Thyroid gland (tissue), 4 donors: ENCODE data around the gene SLC43A3. TPM values are rescaled to one million over a fixed set of nuclear protein-coding genes. Genes with fewer than 3 reads are reported as not detected.

ENCODE experiments used
- DNase-seq, 2 donors: peaks; one replicate each; pipeline ENCODE4 v3.0.0-alpha.2; 2019
- H3K27ac ChIP-seq, 3 donors: fragments of 200-600 bp; sonication (generic); 1 replicate in 2 of 3; 2 replicates in 1 of 3; pipeline ENCODE4 v1.5.1; 2016 to 2019; ENCODE audit warnings: mild to moderate bottlenecking in 1 of 3, moderate library complexity in 1 of 3
- H3K27me3 ChIP-seq: fragments of 200-600 bp; sonication (generic); one replicate; pipeline ENCODE4 v1.5.1; 2019
- H3K36me3 ChIP-seq, 2 donors: fragments of 200-600 bp; sonication (generic); one replicate each; pipeline ENCODE4 v1.5.1; 2016 to 2019
- H3K4me1 ChIP-seq, 2 donors: fragments of 200-600 bp; sonication (generic); one replicate each; pipeline ENCODE4 v1.5.1; 2017 to 2019
- H3K4me3 ChIP-seq, 3 donors: fragments of 200-600 bp; sonication (generic); replicated peaks in 1 of 3; 1 replicate in 2 of 3; 2 replicates in 1 of 3; pipeline ENCODE4 v1.5.1; 2016; ENCODE audit warnings: mild to moderate bottlenecking in 1 of 3
- H3K9me3 ChIP-seq: fragments of 200-600 bp; sonication (generic); one replicate; pipeline ENCODE4 v1.5.1; 2017
- CTCF ChIP-seq, 6 experiments: fragments of 200-600 bp in 3 of 6; fragments of 450-650 bp in 3 of 6; sonication (generic) in 3 of 6; IDR thresholded peaks; one replicate each; pipeline ENCODE4 v1.5.1; 2016 to 2019; ENCODE audit warnings: antibody characterized with exemption in 6 of 6, mild to moderate bottlenecking in 2 of 6, inconsistent platforms in 1 of 6, moderate library complexity in 1 of 6
- POLR2A ChIP-seq, 2 donors: fragments of 450-650 bp; IDR thresholded peaks; one replicate each; pipeline ENCODE4 v1.6.1; 2017; ENCODE audit warnings: antibody characterized with exemption in 2 of 2, mild to moderate bottlenecking in 2 of 2, moderate library complexity in 1 of 2
- WGBS, 2 donors: methylation state at CpG; one replicate each; pipeline ENCODE4 v1.1.5; 2017; 5-methylcytosine and 5-hydroxymethylcytosine counted together
- intact Hi-C: fragments of 100-400 bp; cut with DNase I; formaldehyde crosslinking; loops from one replicate; pipeline ENCODE4 v1.15.1; 2023
- total RNA-seq, 4 donors: library from RNA; depleted of rRNA; stranded (reverse); fragments of >200 nt; gene quantifications; one replicate each; pipeline ENCODE4 v1.2.3, GENCODE V29; 2016

SLC43A3 gene
- total RNA-seq, 4 donors from 2014 or later = 124 to 321 (median 218) TPM

GRCh38 chr11:57375490-57375889 is 51.4 kb downstream of the SLC43A3 start:
- DNase-seq = no peak
- H3K27ac ChIP-seq = no peak overlapping the region
- no peak overlapping the region for H3K4me3 ChIP-seq
- TF ChIP-seq CTCF (IDR thresholded peaks at IDR 0.05) (no peak), POLR2A (IDR thresholded peaks at IDR 0.05) (no peak)
- intact Hi-C loops = no loop called here
- WGBS, 2 donors = 58 to 81% methylated on average over 2 of the region's 2 CpGs
- no peaks in the 10 kb centered on the region for H3K4me1 ChIP-seq
- no peaks in the 10 kb centered on the region for H3K9me3 ChIP-seq
- no peaks in the 10 kb centered on the region for H3K36me3 ChIP-seq
- no peaks in the 10 kb centered on the region for H3K27me3 ChIP-seq

- WGBS, 2 donors = 95 to 98% methylated on average over 3 of the region's 3 CpGs
- TF ChIP-seq POLR2A (IDR thresholded peaks at IDR 0.05) = no peak
- no peak for TF ChIP-seq CTCF (IDR thresholded peaks at IDR 0.05)
- Histone ChIP-seq H3K4me3 (no peak overlapping the region), H3K27ac (no peak overlapping the region), H3K9me3 (no peaks in the 10 kb centered on the region), H3K36me3 (no peaks in the 10 kb centered on the region), H3K4me1 (no peaks in the 10 kb centered on the region), H3K27me3 (no peaks in the 10 kb centered on the region)
- DNase-seq = no peak
- intact Hi-C loops = no loop called here
Measured at GRCh38 chr11:57374966-57375365, 52.0 kb downstream of the SLC43A3 start.

GRCh38 chr11:57373146-57373545 is 53.8 kb downstream of the SLC43A3 start:
- Histone ChIP-seq H3K9me3 (no peaks in the 10 kb centered on the region), H3K4me1 (peaks cover 7 to 8% of the 10 kb centered on the region in 2 donors), H3K27me3 (no peaks in the 10 kb centered on the region), H3K27ac (no peak overlapping the region), H3K36me3 (no peaks in the 10 kb centered on the region), H3K4me3 (no peak overlapping the region)
- intact Hi-C loops = no loop called here
- TF ChIP-seq CTCF (IDR thresholded peaks at IDR 0.05) (no peak), POLR2A (IDR thresholded peaks at IDR 0.05) (no peak)
- 48 to 51% methylated on average over 3 of the region's 3 CpGs for WGBS, 2 donors
- DNase-seq = no peak

GRCh38 chr11:57370941-57371340 is 56.0 kb downstream of the SLC43A3 start:
- Histone ChIP-seq H3K27ac (no peak overlapping the region), H3K4me3 (no peak overlapping the region), H3K9me3 (no peaks in the 10 kb centered on the region), H3K4me1 (peaks cover 7 to 10% of the 10 kb centered on the region in 2 donors), H3K36me3 (no peaks in the 10 kb centered on the region), H3K27me3 (no peaks in the 10 kb centered on the region)
- DNase-seq = no peak
- no peak for TF ChIP-seq POLR2A (IDR thresholded peaks at IDR 0.05)
- TF ChIP-seq CTCF (IDR thresholded peaks at IDR 0.05) = no peak
- intact Hi-C loops = no loop called here

- no peaks in the 10 kb centered on the region for H3K27me3 ChIP-seq
- intact Hi-C loops = no loop called here
- WGBS, 2 donors = 85 to 94% methylated on average over 7 of the region's 7 CpGs
- no peak overlapping the region for H3K27ac ChIP-seq
- H3K9me3 ChIP-seq = no peaks in the 10 kb centered on the region
- TF ChIP-seq POLR2A (IDR thresholded peaks at IDR 0.05) (no peak), CTCF (IDR thresholded peaks at IDR 0.05) (no peak)
- H3K4me1 ChIP-seq = peaks cover 7 to 10% of the 10 kb centered on the region in 2 donors
- H3K4me3 ChIP-seq = no peak overlapping the region
- no peaks in the 10 kb centered on the region for H3K36me3 ChIP-seq
- no peak for DNase-seq
Measured at GRCh38 chr11:57370251-57370650, 56.7 kb downstream of the SLC43A3 start.
